Parathyroid adenoma (tissue), 2 donors: ENCODE results near the gene F8.

Experiments used
- H2AFZ ChIP-seq: fragments of 300-600 bp; sonication (generic); one replicate; pipeline ENCODE4 v1.7.0; 2017; ENCODE audit warnings: antibody characterized with exemption, mild to moderate bottlenecking
- H3K27ac ChIP-seq: fragments of 300-600 bp; sonication (generic); one replicate; pipeline ENCODE4 v1.7.0; 2017
- H3K27me3 ChIP-seq: fragments of 300-600 bp; sonication (generic); one replicate; pipeline ENCODE4 v1.7.0; 2017; ENCODE audit warnings: low read length; ENCODE audit not compliant: control insufficient read depth, insufficient read depth
- H3K36me3 ChIP-seq: fragments of 300-600 bp; sonication (generic); one replicate; pipeline ENCODE4 v1.7.0; 2017; ENCODE audit warnings: low read length; ENCODE audit not compliant: control insufficient read depth, insufficient read depth
- H3K4me1 ChIP-seq: fragments of 300-600 bp; sonication (generic); one replicate; pipeline ENCODE4 v1.7.0; 2017; ENCODE audit warnings: control low read depth
- H3K4me2 ChIP-seq: fragments of 300-600 bp; sonication (generic); one replicate; pipeline ENCODE4 v1.7.0; 2017; ENCODE audit warnings: low read length
- H3K4me3 ChIP-seq: fragments of 300-600 bp; sonication (generic); one replicate; pipeline ENCODE4 v1.7.0; 2017; ENCODE audit warnings: low read depth, low read length
- H3K79me2 ChIP-seq: fragments of 300-600 bp; sonication (generic); one replicate; pipeline ENCODE4 v1.7.0; 2017; ENCODE audit warnings: control low read depth
- H3K9ac ChIP-seq: fragments of 300-600 bp; sonication (generic); one replicate; pipeline ENCODE4 v1.7.0; 2017; ENCODE audit warnings: mild to moderate bottlenecking
- H3K9me3 ChIP-seq: fragments of 300-600 bp; sonication (generic); one replicate; pipeline ENCODE4 v1.7.0; 2017; ENCODE audit warnings: low read length; ENCODE audit not compliant: control insufficient read depth
- TF ChIP-seq, protein P1 (sequence below): fragments of 300-600 bp; sonication (generic); IDR thresholded peaks from one replicate; pipeline ENCODE4 v1.7.0; 2017; ENCODE audit warnings: antibody characterized with exemption, mild to moderate bottlenecking
- donor health status: primary hyperparathyroidism.

Gene F8

DNA sequence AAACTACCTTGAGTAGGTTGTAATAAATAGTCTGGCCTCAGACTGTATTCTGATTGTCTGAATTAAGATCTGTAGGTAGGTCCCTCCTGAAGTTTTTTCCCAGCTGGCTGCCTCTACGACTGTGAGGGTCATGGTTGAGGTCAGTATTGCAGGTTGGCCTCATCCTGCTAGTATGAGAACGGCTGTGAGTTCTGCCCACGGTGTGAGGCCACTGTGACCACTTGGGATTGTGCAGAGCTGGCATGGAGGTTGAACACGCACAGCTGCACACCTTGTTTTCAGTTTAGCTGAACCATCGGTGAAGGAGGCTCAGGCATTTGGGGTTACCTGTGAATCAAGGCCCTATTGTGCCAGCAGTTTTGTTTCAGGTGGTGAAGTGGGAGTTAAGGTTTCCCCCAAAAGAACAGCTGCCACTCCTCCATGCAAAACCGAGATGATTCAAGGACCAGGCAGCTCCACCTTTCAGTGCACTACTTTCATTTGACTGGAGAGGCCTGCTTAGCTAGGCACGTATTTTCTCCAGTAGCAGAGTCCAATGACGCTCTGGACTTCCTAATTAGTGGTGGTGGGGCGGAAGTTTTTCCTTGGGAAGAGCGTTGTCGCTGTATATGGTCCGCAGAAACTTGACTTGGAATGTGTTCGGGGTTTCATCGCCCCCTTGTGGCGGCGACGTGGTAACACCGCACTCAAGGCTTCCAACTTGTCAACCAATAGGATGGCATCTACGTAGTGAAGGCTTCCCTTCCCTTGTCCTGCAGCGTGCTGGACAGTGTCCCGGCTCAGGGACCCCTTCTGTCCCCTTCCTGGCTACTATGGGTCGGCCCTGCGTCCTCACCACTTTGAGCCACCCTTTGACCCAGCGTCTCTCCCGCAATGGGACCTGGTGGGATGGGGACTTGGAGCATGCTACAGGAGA, 34.6 kb upstream of the F8 start:
- Histone ChIP-seq H3K79me2 (no peaks in the 10 kb centered on the region), H3K4me3 (no peak overlapping the region), H3K27ac (no peak overlapping the region), H3K9ac (no peak overlapping the region), H3K36me3 (no peaks in the 10 kb centered on the region), H3K4me2 (no peak overlapping the region), H2AFZ (peak overlapping the region; percentile 23), H3K4me1 (no peaks in the 10 kb centered on the region), H3K27me3 (no peaks in the 10 kb centered on the region), H3K9me3 (no peaks in the 10 kb centered on the region)
- TF ChIP-seq, protein P1, sequence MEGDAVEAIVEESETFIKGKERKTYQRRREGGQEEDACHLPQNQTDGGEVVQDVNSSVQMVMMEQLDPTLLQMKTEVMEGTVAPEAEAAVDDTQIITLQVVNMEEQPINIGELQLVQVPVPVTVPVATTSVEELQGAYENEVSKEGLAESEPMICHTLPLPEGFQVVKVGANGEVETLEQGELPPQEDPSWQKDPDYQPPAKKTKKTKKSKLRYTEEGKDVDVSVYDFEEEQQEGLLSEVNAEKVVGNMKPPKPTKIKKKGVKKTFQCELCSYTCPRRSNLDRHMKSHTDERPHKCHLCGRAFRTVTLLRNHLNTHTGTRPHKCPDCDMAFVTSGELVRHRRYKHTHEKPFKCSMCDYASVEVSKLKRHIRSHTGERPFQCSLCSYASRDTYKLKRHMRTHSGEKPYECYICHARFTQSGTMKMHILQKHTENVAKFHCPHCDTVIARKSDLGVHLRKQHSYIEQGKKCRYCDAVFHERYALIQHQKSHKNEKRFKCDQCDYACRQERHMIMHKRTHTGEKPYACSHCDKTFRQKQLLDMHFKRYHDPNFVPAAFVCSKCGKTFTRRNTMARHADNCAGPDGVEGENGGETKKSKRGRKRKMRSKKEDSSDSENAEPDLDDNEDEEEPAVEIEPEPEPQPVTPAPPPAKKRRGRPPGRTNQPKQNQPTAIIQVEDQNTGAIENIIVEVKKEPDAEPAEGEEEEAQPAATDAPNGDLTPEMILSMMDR = peak; percentile 71

DNA sequence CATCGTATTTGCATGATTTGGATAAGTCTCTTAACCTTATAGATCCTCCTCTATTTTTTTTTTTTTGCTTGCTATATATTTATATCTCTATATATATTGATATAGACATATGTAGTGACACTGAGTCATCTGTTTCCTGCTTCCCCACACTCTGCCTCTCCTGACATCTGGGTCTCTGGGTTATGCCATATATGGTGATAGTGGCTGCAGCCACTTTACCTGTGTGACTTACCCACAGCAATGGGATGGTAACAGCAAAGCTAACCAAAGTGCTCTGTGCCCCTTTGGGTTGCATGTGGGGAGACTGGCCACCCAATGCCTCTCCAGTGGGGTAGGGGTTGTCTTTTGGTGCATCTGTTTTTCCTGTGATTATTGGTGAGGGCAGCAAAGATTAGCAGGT, 33.9 kb upstream of the F8 start:
- Histone ChIP-seq H2AFZ (no peak overlapping the region), H3K79me2 (no peaks in the 10 kb centered on the region), H3K9ac (no peak overlapping the region), H3K4me3 (no peak overlapping the region), H3K27ac (no peak overlapping the region), H3K9me3 (no peaks in the 10 kb centered on the region), H3K36me3 (no peaks in the 10 kb centered on the region), H3K4me2 (no peak overlapping the region), H3K27me3 (no peaks in the 10 kb centered on the region), H3K4me1 (no peaks in the 10 kb centered on the region)
- TF ChIP-seq, protein P1 = no peak

DNA sequence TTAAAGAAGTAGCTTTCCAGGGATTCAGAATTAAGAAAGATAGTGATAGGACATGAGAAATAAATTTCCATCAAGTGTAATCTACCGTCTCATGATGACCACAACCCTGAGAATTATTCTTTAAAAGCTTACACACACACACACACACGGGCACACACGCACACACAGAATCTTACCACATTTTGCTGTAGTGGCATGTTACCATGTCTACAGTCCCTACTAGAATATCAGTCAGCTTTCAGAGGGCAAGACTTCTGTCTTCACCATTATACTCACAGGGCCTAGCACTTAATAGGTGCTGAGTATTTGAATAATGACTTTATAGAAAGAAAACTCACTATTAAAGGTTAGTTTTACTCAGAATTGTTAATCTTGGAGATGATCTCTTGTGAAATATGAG, 33.0 kb upstream of the F8 start:
- Histone ChIP-seq H3K4me3 (no peak overlapping the region), H3K27me3 (no peaks in the 10 kb centered on the region), H3K79me2 (no peaks in the 10 kb centered on the region), H3K9me3 (no peaks in the 10 kb centered on the region), H3K9ac (no peak overlapping the region), H3K4me2 (no peak overlapping the region), H3K27ac (no peak overlapping the region), H3K4me1 (no peaks in the 10 kb centered on the region), H2AFZ (no peak overlapping the region), H3K36me3 (no peaks in the 10 kb centered on the region)
- TF ChIP-seq, protein P1 = no peak

DNA sequence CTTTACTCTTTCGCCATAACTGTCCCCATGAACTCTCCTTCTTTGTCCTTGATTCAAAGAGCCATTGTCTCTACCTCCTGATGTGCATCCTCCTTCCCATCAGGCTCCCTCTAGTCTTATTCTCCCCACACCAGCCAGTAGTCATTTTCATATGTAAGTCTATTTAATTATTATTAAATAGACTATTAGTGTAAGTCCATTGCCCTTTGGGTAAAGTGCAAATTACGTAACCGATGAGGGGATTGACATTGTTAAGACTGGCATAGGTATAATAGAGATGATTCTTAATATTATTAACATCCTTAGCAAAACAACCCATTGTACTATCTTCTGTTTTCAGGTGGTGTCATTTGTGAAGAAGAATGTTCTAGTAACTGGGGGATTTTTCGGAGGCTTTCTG, 31.7 kb upstream of the F8 start:
- no peak overlapping the region for H2AFZ ChIP-seq
- no peak overlapping the region for H3K9ac ChIP-seq
- no peaks in the 10 kb centered on the region for H3K9me3 ChIP-seq
- H3K4me1 ChIP-seq = no peaks in the 10 kb centered on the region
- H3K79me2 ChIP-seq = no peaks in the 10 kb centered on the region
- H3K4me2 ChIP-seq = no peak overlapping the region
- no peaks in the 10 kb centered on the region for H3K36me3 ChIP-seq
- TF ChIP-seq, protein P1 = no peak
- H3K27ac ChIP-seq = no peak overlapping the region
- H3K4me3 ChIP-seq = no peak overlapping the region
- no peaks in the 10 kb centered on the region for H3K27me3 ChIP-seq

DNA sequence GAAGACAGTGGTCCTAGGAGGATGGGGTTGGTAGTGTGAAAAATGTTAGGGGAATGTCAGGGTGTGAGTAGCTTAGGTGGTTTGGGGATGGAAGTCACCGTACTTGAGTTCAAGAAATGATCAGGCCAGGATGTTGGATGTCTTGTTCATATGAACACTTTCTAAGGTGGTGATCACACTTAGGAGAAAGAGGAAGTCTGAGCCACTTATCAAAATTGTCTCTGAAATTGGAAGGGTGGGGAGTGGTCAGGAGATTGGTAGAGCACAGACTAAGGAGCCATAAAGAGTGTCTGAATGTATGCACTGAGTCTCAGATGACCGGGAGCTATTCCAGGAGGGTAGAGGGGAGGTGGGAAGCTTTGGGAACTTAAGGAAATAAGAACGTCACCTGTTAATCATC, 31.1 kb upstream of the F8 start:
- Histone ChIP-seq H3K9me3 (no peaks in the 10 kb centered on the region), H3K4me1 (peaks cover 2% of the 10 kb centered on the region), H3K4me3 (no peak overlapping the region), H2AFZ (no peak overlapping the region), H3K27me3 (no peaks in the 10 kb centered on the region), H3K4me2 (no peak overlapping the region), H3K36me3 (no peaks in the 10 kb centered on the region), H3K79me2 (no peaks in the 10 kb centered on the region), H3K27ac (no peak overlapping the region), H3K9ac (no peak overlapping the region)
- TF ChIP-seq, protein P1 = no peak
